NCI-H128 (cell line): ENCODE results near the gene STRA6.

Experiments used
- DNase-seq: peaks from one replicate; lab custom pipeline; 2025; ENCODE audit not compliant: unreplicated experiment; lab: John Stamatoyannopoulos, UW

STRA6 gene

DNA sequence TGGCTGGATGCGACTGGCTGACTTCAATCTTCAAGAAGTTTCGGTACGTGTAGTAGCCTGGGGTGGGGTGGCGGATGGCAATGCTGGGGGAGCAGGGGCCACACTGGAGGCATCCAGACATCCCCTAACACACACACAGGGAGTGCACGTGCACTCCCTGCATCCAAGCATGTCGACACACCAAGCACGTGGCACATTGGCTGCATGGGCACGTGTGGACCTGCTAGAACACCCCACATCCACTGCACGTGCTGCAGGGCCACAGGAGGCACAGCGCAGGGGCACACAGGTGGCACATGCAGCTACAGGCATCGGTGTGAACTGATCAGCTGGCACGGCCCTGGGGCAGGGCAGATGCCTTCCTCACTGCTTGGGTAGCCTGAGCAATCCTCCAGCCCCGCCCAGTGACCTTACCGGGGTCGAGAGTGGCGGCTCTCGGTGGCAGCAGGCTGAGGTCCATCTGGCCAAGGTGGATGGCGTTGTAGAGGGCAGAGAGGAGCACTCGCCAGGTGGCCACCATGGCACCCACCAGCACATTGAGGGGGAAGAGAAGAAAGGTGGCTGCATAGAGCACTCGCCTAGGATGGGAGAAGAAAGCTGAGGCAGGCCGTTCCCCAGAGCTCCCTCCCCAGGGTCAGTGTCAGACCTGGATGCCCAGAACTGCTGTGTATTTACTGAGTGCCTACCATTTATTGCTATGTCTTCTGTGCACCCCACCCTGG is 21.5 kb downstream of the STRA6 start:
- DNase-seq: no peak

DNA sequence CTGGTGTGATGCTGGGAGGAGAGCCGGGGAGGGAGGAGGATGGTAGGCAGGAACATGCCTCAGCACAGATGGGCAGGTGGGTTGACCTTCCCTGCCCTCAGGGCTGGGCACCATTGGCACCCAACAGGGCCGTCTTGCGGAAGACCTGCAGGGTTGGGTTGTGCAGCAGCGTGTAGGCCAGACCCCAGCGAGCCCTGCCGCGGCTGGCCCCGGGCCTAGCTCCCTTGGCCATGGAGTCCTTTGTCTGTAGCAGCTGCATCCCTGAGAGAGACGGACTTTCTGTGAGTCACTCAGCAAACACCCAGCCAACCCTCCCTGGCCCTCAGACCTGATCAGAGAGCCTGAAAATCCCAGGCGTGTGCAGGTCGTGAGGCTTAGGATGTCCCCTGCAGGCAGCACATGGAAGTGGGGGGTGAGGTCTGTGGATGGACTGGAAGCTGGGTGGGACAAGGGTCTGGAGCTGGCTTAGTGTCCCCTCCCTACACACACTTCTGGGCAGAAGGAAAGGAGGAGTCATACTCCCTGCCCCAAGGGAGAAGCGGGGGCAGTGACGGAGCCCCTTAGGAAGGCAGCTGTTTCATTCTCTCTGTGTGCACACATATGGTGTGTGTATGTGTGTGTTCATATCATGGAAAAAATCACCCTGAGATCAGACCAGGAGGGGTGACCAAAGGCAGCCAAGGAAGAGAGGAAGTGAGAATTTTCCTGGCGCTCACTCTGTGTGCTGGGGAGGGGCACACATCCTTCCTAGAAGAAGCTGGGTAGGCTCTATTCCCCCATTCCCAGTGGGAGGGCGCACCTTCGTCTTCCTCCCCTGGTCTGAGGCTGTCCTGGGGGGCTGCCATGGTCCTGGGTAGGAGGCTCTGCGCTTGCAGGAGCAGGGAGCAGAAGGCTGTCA is 22.4 kb downstream of the STRA6 start:
- DNase-seq: no peak

- DNase-seq: no peak
Measured at GRCh38 chr15:74179101-74179841, 23.3 kb downstream of the STRA6 start.

DNA sequence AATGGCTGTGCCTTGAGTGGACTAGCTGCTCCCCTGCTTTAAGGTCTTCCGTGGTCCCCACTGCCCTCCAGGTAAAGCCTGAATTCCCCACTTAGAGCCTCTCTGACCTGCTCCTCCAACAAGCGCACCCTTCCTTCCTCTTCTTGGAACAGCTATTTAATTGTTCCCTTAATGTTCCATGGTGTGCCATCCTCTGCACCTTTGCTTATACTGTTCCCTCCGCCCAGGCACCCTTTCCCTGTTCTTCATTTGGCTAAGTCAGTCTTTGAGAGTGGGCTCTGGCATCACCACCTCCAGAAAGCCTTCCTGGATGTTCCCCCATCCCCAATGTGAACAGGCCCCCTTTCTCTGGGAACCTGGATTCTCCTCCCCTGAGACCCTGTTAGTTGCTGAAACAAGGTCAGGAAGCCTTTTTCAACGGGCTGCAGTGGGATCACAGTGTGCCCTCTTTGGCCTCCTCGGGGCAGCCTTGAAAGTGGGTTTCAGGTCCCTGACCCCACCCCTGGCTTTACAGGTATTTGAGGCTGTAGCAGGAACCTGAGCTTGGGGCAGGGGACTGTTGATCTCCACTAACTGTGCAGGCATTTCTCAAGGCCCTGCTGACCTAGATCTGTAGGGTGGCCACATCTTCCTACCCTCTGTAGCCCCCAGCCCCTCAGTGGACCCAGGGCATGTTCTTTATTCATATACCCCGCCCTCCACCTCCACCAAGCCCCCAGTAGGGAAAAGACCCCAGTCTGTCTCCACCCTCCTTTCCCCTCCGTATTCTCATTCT is 24.1 kb downstream of the STRA6 start:
- no peak for DNase-seq

GRCh38 chr15:74176262-74177214 is 26.0 kb downstream of the STRA6 start:
- no peak for DNase-seq

- DNase-seq: no peak
Measured at GRCh38 chr15:74175271-74176191, 27.1 kb downstream of the STRA6 start.

GRCh38 chr15:74174958-74175253 is 27.7 kb downstream of the STRA6 start:
- DNase-seq: no peak

DNA sequence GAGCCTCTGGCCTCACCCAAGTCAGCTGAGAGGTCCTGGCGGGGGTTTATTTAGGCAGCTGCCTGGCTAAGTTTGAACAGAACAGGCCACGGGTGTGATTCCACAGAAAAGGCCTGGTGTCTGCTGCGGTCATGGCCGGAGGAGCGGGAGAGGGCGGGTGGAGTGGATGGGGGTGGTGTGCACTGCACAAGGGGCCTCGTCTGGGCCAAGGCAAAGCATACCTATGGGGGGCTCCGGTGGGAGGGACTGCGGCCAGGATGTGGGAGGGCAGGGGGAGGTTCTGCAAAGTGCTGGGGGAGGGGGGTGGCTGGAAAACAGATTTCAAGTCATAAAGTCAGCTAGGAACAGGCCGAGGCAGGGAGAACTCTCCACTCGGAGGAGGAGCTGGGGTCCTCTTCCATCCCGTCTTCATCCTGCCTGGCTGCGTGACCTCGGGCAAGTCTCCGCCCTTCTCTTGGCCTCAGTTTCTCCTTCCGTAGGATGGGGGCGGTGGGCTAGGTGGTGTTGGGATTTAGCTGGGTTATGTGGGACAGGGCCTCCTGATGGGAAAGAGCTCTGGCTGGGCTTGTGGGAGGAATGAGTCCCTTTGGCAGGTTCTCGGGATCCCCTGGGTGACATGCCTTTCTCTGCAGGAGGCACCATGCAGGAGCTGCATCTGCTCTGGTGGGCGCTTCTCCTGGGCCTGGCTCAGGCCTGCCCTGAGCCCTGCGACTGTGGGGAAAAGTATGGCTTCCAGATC is 28.2 kb downstream of the STRA6 start:
- no peak for DNase-seq

- DNase-seq: no peak
Measured at GRCh38 chr15:74173380-74174218, 29.0 kb downstream of the STRA6 start, which contains the start of gene ISLR. ISLR (plus strand) TSS chr15:74173710; CDS start chr15:74174859, 1,149 bp downstream.

GRCh38 chr15:74172701-74173379 is 29.7 kb downstream of the STRA6 start:
- DNase-seq: no peak

DNA sequence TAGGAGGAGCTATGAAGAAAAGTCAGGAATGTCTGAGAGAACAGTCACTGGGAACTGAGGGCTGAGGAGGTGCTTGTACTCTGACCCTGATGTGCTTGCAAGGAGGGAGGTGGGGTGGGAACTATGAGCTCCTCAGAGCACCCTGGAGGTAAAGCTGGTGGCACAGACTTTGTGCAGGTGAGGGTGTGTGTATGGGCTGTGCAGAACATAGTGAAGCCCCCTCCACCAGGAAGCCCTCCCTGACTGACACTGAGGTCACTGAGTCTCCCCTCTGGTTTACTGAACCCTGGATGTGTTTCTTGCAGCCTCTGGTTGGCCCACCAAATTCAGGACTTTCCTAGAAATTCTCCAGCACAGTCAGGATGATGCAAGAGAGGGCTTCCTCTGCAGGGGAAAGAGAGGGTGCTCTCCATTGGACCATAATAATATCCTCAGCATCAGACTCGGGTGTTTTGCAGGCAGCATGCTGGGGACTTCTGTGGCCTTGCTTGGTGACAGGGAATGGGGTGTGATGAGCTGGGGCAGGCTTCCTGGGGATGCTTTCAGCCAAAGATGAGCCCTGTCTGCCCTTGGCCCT is 30.5 kb downstream of the STRA6 start:
- no peak for DNase-seq

DNA sequence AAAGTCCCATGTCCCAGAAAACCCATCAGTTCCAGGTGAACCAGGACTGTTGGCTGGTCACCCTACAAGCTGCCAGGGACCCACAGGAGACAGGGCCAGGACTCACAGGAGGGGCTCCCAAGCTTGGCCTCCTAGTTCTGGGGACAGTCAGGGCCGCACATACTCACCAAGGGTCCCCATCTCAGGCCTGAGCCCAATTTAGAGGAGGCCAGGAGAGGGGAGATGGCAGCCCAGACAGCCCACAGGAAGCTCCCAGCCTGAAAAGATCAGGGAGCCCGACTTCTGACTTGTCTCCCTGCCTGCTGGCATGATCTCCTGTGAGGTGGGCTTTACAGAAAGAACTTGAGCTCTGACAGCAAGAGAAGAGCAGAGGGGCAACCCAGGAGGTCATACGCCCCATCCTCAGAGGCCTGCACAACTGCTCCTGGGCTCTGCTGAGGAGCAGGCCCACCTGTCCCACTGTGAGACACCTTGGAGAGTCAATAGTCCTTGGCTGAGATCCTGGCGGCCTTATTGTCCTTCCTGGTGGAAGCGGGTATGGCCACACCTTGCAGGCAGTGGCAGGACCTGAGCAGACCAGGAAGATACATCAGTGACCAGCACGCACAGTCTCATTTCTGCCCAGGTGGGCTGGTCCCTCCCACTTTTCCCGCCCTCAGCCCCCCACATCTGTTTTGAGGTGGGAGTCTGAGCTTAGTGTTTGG is 31.6 kb downstream of the STRA6 start:
- DNase-seq: no peak

GRCh38 chr15:74170071-74170844 is 32.3 kb downstream of the STRA6 start:
- DNase-seq: no peak

DNA sequence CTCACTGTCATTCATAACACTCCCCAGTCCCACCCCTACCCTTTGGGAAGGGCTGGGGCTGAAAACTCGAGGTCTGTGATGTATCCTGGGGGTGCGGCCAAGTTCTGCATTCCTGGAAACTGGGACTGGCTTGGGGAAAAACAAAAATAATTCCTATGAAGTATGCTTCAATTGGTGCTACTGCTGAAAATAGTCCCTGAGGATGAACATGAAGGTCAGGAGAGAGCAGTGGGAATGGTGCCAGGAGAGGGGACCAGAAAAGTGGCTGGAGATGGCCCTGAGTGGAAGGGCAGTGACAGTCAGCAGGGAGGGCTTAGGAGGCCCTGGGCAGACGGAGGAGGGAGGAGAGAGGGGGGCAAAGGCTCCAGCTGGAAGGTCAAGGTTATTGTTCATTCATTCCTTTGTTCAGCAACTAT is 33.9 kb downstream of the STRA6 start:
- no peak for DNase-seq

DNA sequence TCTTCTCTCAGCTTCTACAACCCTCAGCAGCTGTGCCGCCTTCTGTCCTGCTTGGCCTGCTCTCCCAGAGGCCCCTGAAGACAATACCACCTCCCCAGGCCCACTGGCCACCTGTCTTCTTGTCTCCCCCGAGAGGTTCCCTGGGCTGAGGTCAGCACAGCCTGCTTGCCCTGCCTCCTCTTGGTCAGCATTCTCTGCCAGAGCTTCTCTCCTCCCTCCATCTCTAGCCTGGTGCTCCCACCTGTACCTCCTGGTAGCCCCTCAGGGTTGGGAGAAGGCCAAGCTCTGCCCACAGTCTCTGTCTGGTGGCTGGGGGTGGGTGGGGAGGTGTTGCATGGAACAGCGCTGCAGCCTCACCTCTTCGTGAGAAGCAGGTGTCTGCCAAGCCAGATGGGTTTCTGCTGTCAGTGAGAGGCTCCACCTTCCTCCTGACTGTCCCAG is 34.7 kb downstream of the STRA6 start:
- no peak for DNase-seq
